ENCODE measurements around the gene SLC25A43.

The SLC25A43 gene

DNA sequence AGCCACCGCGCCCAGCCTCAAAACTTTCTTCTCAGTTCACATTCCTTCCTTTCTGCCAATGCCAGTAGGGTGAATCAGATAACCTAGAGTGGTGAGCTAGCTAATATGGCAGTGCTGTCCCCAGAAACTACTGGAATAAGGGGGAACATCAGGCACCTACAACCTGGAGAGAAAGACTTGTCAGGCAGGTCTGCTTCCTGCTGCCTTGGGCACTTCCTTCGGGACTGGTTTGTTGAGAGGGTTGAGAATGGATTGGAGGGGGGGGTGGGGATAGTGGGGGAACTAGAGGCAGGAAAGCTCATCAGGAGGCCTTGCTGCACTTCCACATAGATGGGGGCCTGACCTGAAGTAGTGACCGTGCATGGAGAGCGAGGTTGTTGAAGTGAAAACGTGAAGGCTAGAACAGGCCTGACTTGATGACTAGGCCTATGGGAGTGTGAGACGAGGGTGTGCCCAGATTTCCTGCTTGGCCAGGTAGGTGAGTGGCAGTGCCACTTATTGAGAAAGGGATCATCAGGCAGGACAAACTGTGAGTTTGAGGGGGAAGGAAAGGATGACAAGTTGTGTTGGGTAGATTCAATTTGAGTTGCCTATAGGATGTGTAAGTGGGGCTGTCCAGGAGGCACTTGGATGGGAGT is 102.5 kb downstream of the SLC25A43 start:
- no peak for DNase-seq

DNA sequence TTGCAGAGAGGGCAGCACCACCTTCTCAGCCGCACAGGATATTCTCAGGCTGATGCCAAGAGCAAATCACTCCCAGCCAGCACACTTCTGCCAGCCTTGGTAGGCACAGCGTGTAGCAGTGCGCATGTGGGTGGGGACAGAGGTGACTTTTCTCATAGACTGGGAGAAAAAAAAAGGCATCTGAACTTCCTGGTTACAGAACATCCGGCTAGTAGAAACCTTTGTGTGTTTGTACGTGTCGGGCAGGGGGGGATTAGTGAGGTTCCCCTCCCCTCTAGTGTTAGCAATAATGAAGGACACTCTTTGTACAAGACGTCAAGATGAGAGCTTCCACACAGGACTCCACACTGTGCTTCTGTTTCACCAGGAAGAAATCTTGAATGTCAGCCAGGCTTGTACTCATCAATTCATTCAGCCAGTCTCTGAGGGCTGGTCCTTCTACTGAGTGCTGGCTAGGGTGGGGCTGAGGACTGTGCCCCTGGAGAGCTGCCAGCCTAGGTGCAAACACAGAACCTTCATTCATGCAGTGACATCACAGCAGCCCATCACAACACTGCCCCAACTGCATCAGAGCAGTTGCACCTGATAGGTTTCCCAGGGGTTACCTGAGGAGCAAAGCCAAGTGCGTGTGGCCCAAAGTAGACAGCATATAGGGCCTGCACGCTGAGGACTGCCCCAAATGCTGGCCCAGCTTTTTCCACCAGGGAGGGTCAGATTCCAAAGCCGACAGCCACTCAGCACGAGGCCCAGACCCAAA is 103.8 kb downstream of the SLC25A43 start:
- no peak for DNase-seq

DNA sequence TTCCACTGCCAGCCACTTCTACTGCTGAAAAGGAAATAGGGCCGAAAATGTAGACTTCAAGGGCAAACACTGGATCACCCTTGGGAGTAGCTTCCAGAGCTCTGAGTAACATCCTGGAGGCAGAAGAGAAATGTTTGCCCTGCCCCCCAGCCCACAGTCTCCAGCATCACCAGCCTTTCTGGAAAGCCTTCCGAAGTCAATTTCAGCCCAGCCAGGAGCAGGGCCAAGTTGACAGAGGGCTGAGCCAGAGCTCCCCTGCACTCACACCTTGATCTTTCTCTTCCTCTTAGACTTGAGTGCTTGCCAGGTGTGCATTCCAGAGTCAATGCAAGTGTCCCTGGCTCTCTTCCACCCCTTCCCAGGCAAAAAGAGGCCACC is 104.3 kb downstream of the SLC25A43 start:
- DNase-seq, result no peak
